Progenitor cell of endocrine pancreas (in vitro differentiated cells): ENCODE measurements around the gene AGFG1. TPM values are rescaled to one million over a fixed set of nuclear protein-coding genes. Genes with fewer than 3 reads are reported as not detected.

Source experiments
- DNase-seq: peaks from one replicate; pipeline ENCODE4 v3.0.0; 2021; ENCODE audit warnings: low spot score; ENCODE audit not compliant: unreplicated experiment
- H3K27ac Mint-ChIP-seq: 2 replicates; pipeline ENCODE4 v1.8.0; 2021; ENCODE audit warnings: mild to moderate bottlenecking, moderate library complexity, mixed read lengths
- H3K27me3 Mint-ChIP-seq: 2 replicates; pipeline ENCODE4 v1.8.0; 2021; ENCODE audit warnings: mixed read lengths
- H3K36me3 Mint-ChIP-seq: 2 replicates; pipeline ENCODE4 v1.8.0; 2022; ENCODE audit warnings: mixed read lengths; ENCODE audit not compliant: insufficient read depth
- H3K4me1 Mint-ChIP-seq: 2 replicates; pipeline ENCODE4 v1.8.0; 2021; ENCODE audit warnings: low read depth, mixed read lengths
- H3K4me3 Mint-ChIP-seq: 2 replicates; pipeline ENCODE4 v1.8.0; 2021; ENCODE audit warnings: low read depth, mild to moderate bottlenecking, moderate library complexity, mixed read lengths
- H3K9me3 Mint-ChIP-seq: 2 replicates; pipeline ENCODE4 v1.8.0; 2021; ENCODE audit warnings: low read depth, mixed read lengths
- total RNA-seq: library from RNA; stranded (reverse); gene quantifications from 2 replicates; pipeline ENCODE4 v1.2.1, GENCODE V29; 2021
- TF ChIP-seq, protein P1 (sequence below): fragments of 200-600 bp; sonication (generic); IDR thresholded peaks from one replicate; pipeline ENCODE4 v1.5.0; 2021; ENCODE audit warnings: antibody characterized with exemption, mild to moderate bottlenecking; ENCODE audit not compliant: unreplicated experiment

The AGFG1 gene
- total RNA-seq, 1 donor from 2014 or later: 74.5 TPM

DNA sequence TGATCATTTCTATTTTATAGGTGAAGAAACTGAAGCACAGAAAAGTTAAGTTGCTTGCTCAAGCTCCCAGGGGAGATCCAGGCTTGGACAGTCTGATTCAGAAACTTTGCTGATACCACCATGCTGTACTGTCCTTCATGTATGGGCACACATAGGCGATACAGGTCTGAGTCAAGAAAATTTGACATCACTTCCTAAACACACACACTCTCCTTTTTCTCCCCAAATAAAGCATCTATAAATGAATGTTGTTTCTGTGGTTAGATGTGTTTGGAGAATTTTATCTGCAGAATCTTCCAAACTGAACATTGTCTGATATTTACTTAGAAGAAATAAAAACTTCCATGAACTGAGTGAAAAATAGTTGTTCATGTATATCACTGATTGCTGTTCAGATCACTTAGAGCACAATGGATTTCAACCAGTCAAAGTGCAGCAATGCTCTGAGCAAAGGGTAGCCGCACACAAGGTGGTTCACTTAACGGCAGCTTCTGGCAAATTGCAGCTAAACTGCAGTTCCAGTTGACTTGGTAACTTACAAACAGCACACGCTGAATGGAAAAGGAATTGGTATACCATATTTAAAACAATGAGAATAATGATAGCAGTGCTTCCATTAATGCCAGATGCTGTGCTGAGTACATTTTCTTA, 10.0 kb upstream of the AGFG1 start:
- H3K4me1 Mint-ChIP-seq: peaks cover 9% of the 10 kb centered on the region
- no peaks in the 10 kb centered on the region for H3K36me3 Mint-ChIP-seq
- no peaks in the 10 kb centered on the region for H3K27me3 Mint-ChIP-seq
- H3K4me3 Mint-ChIP-seq: no peak overlapping the region
- no peak overlapping the region for H3K27ac Mint-ChIP-seq
- TF ChIP-seq, protein P1, sequence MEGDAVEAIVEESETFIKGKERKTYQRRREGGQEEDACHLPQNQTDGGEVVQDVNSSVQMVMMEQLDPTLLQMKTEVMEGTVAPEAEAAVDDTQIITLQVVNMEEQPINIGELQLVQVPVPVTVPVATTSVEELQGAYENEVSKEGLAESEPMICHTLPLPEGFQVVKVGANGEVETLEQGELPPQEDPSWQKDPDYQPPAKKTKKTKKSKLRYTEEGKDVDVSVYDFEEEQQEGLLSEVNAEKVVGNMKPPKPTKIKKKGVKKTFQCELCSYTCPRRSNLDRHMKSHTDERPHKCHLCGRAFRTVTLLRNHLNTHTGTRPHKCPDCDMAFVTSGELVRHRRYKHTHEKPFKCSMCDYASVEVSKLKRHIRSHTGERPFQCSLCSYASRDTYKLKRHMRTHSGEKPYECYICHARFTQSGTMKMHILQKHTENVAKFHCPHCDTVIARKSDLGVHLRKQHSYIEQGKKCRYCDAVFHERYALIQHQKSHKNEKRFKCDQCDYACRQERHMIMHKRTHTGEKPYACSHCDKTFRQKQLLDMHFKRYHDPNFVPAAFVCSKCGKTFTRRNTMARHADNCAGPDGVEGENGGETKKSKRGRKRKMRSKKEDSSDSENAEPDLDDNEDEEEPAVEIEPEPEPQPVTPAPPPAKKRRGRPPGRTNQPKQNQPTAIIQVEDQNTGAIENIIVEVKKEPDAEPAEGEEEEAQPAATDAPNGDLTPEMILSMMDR: no peak
- no peaks in the 10 kb centered on the region for H3K9me3 Mint-ChIP-seq
- DNase-seq: no peak

DNA sequence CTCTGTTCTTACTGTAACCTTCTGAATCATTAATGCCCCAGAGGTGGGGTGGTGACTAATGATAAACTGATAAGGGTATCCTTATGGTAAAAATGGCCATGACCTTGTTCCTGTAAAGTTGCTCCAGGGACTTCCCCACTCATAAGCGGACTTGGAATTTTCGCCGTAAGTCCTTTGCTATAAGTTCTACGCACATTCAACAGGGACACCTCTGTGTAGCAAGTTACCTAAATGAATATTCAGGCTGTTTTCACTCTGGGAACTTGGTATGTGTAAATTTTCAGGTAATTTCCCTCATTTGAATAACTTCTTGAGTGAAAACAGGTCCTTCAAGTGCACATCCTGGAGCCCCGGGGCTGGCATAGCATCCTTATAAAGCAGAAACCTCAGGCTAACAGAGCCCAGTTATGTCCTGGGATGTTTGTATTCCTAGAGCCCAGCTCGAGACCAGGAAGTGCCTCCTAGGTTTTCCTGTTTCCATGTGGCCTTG, 9.4 kb upstream of the AGFG1 start:
- TF ChIP-seq, protein P1: no peak
- Mint-ChIP-seq H3K9me3 (no peaks in the 10 kb centered on the region), H3K36me3 (no peaks in the 10 kb centered on the region), H3K4me1 (peaks cover 9% of the 10 kb centered on the region), H3K27me3 (no peaks in the 10 kb centered on the region), H3K27ac (no peak overlapping the region), H3K4me3 (no peak overlapping the region)
- no peak for DNase-seq

DNA sequence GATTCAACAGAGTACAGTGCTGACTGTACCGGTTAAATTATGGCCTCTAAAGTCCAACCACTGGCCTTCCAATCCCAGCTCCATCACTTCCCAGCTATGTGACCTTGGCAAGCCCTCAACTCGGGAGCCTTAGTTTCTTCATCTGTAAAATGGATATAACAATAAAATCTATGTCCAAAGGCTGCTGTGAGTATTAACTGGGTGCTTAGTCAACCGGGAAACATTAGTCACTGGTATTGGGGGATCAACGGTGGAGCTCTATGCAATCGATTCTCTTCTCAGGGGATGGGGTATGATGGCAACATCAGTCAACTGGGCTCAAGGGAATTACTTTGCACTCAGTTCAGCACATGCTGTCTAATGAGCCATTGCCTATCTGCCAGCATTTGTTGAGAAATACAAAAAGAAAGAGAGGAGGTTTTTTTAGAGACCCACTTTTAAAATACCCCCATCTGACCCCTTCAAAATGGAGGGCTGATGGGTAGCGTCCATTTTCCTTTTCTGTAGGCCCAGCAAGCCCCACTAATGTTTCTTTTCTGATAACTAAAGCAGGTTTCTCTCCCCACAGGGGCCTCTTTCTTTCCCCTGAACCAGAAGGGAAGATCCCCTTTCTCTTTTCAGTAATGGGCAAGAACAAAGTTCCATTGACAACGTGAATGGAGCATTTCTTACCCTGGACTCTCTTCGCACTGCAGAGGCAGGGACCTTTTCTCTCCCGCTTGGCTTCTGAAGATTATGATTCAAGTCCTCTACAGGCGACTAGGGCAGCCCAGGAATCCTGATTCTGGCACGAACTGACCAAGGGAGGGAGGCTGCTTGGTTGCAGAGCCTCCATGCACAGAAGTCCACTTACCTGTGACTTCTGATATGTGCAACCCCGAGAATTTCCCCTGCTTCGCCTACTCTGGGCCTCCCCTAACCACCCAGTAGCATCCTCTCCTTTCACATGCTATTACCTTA, 8.7 kb upstream of the AGFG1 start:
- TF ChIP-seq, protein P1: no peak
- H3K27me3 Mint-ChIP-seq: no peaks in the 10 kb centered on the region
- H3K4me3 Mint-ChIP-seq: no peak overlapping the region
- H3K36me3 Mint-ChIP-seq: no peaks in the 10 kb centered on the region
- H3K27ac Mint-ChIP-seq: no peak overlapping the region
- no peak for DNase-seq
- peaks cover 11% of the 10 kb centered on the region for H3K4me1 Mint-ChIP-seq
- H3K9me3 Mint-ChIP-seq: no peaks in the 10 kb centered on the region

DNA sequence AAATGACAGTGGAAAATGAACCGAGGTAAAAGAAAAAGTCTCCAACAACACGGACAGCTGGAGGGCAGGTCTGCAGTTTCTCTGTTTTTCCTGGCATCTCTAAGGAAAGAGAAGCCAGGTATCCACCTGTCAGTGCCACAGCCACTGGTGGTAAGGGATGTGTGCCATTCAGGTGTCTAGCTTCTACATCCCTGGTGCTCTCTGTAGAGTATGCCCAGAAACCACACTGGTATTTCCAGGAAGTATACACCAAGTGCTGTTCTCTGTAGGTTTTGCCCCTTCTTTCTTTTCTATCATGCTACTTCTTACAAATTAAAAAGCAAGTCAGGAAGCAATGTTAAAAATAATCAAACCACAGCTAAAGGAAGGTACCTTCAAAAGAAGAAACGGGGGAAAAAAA, 7.6 kb upstream of the AGFG1 start:
- TF ChIP-seq, protein P1: no peak
- Mint-ChIP-seq H3K4me3 (no peak overlapping the region), H3K27ac (no peak overlapping the region), H3K36me3 (no peaks in the 10 kb centered on the region), H3K4me1 (peaks cover 11% of the 10 kb centered on the region), H3K9me3 (no peaks in the 10 kb centered on the region), H3K27me3 (no peaks in the 10 kb centered on the region)
- DNase-seq: no peak

DNA sequence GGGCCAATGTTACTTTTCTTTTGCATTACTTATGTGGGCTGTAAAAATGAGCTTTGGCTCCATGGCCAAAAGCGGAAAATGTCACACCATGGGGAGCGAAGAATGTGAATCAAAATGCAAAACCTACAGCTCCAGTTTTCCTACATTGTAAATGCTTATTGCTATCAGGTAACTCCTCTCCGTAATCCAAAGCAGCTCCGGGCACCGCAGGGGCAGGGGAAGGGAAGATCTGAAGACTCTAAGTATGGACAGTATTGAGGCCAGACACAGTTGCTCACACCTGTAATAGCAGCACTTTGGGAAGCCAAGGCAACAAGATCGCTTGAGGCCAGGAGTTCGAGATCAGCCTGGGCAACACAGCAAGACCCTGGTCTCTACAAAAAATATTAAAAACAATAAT, 7.1 kb upstream of the AGFG1 start:
- Mint-ChIP-seq H3K36me3 (no peaks in the 10 kb centered on the region), H3K27me3 (no peaks in the 10 kb centered on the region), H3K4me3 (no peak overlapping the region), H3K4me1 (peaks cover 11% of the 10 kb centered on the region), H3K27ac (no peak overlapping the region), H3K9me3 (no peaks in the 10 kb centered on the region)
- TF ChIP-seq, protein P1: no peak
- DNase-seq: no peak
